CD14-positive monocyte (primary cell): ENCODE measurements around the gene PSEN2. TPM values are rescaled to one million over a fixed set of nuclear protein-coding genes. Genes with fewer than 3 reads are reported as not detected.

ENCODE experiments used
- DNase-seq, 3 donors: peaks; one replicate each; pipeline ENCODE4 v3.0.0-alpha.2; 2011 to 2022
- H2AFZ ChIP-seq: 2 replicates; pipeline ENCODE4 v1.6.0; 2012; ENCODE audit warnings: mild to moderate bottlenecking, low read depth, low read length, inconsistent platforms; ENCODE audit not compliant: insufficient read depth, poor library complexity, severe bottlenecking
- H3K27ac ChIP-seq, 2 donors: 1 replicate in 1 of 2; 2 replicates in 1 of 2; pipeline ENCODE4 v1.5.1; 2012 to 2013; ENCODE audit warnings: low read length in 2 of 2, control low read depth in 1 of 2, inconsistent platforms in 1 of 2, low read depth in 1 of 2, mild to moderate bottlenecking in 1 of 2
- H3K27me3 ChIP-seq, 2 donors: one replicate each; pipeline versions ENCODE4 v1.6.0 to v1.6.1; 2011 to 2013; ENCODE audit warnings: low read length in 2 of 2; ENCODE audit not compliant: control insufficient read depth in 2 of 2, insufficient read depth in 2 of 2
- H3K36me3 ChIP-seq, 2 donors: replicated peaks in 1 of 2; 1 replicate in 1 of 2; 2 replicates in 1 of 2; pipeline versions ENCODE4 v1.5.1 to v1.6.1; 2012 to 2013; ENCODE audit warnings: low read length in 2 of 2, control low read depth in 1 of 2, inconsistent platforms in 1 of 2, mild to moderate bottlenecking in 1 of 2; ENCODE audit not compliant: insufficient read depth in 2 of 2, control insufficient read depth in 1 of 2
- H3K4me1 ChIP-seq, 2 donors: 1 replicate in 1 of 2; 2 replicates in 1 of 2; pipeline versions ENCODE4 v1.5.1 to v1.6.1; 2012 to 2013; ENCODE audit warnings: low read length in 2 of 2, control low read depth in 1 of 2, inconsistent platforms in 1 of 2, mild to moderate bottlenecking in 1 of 2, moderate library complexity in 1 of 2; ENCODE audit not compliant: insufficient read depth in 2 of 2, control insufficient read depth in 1 of 2
- H3K4me2 ChIP-seq: replicated peaks from 2 replicates; pipeline ENCODE3; 2012; ENCODE audit warnings: low read length, moderate library complexity, mild to moderate bottlenecking; ENCODE audit not compliant: poor library complexity, severe bottlenecking; ENCODE audit errors: extremely low read depth
- H3K4me3 ChIP-seq, 3 experiments: fragments of 200-600 bp in 1 of 3; sonication (generic) in 1 of 3; replicated peaks in 1 of 3; 1 replicate in 2 of 3; 2 replicates in 1 of 3; pipeline ENCODE4 v1.5.1; 2011 to 2013; ENCODE audit warnings: low read length in 3 of 3, mild to moderate bottlenecking in 3 of 3, control low read depth in 2 of 3, low read depth in 2 of 3, inconsistent platforms in 1 of 3, moderate library complexity in 1 of 3
- H3K79me2 ChIP-seq: 2 replicates; pipeline ENCODE4 v1.6.0; 2012; ENCODE audit warnings: mild to moderate bottlenecking, control low read depth, inconsistent platforms, low read length, moderate library complexity; ENCODE audit not compliant: insufficient read depth
- H3K9ac ChIP-seq: 2 replicates; pipeline ENCODE4 v1.6.0; 2017; ENCODE audit warnings: low read length, mild to moderate bottlenecking; ENCODE audit not compliant: insufficient read depth, poor library complexity, severe bottlenecking
- H3K9me3 ChIP-seq, 2 donors: replicated peaks in 1 of 2; 1 replicate in 1 of 2; 2 replicates in 1 of 2; pipeline versions ENCODE4 v1.5.1 to v1.6.1; 2012 to 2013; ENCODE audit warnings: low read length in 2 of 2, control low read depth in 1 of 2; ENCODE audit not compliant: control insufficient read depth in 1 of 2, insufficient read depth in 1 of 2
- H4K20me1 ChIP-seq: 2 replicates; pipeline ENCODE4 v1.6.0; 2012; ENCODE audit warnings: mild to moderate bottlenecking, low read length, control low read depth, moderate library complexity; ENCODE audit not compliant: insufficient read depth
- H3K27ac Mint-ChIP-seq, 7 donors: one replicate each; pipeline ENCODE4 v1.8.0; 2020; ENCODE audit warnings: mild to moderate bottlenecking in 7 of 7, mixed read lengths in 7 of 7, moderate library complexity in 6 of 7, inconsistent platforms in 2 of 7
- H3K27me3 Mint-ChIP-seq, 3 donors: one replicate each; pipeline ENCODE4 v1.8.0; 2021 to 2022; ENCODE audit warnings: low read depth in 3 of 3, mild to moderate bottlenecking in 3 of 3, mixed read lengths in 3 of 3, moderate library complexity in 3 of 3, inconsistent platforms in 1 of 3
- H3K36me3 Mint-ChIP-seq, 2 donors: one replicate each; pipeline ENCODE4 v1.8.0; 2020; ENCODE audit warnings: mixed read lengths in 2 of 2, inconsistent platforms in 1 of 2, mild to moderate bottlenecking in 1 of 2
- H3K4me1 Mint-ChIP-seq: one replicate; pipeline ENCODE4 v1.8.0; 2020; ENCODE audit warnings: mild to moderate bottlenecking, mixed read lengths
- H3K4me3 Mint-ChIP-seq, 2 donors: one replicate each; pipeline ENCODE4 v1.8.0; 2020; ENCODE audit warnings: mild to moderate bottlenecking in 2 of 2, mixed read lengths in 2 of 2, moderate library complexity in 1 of 2
- H3K9me3 Mint-ChIP-seq, 7 donors: one replicate each; pipeline ENCODE4 v1.8.0; 2020 to 2022; ENCODE audit warnings: mixed read lengths in 7 of 7, mild to moderate bottlenecking in 6 of 7, moderate library complexity in 6 of 7, inconsistent platforms in 2 of 7
- CTCF ChIP-seq: fragments of 200-600 bp; IDR thresholded peaks from one replicate; pipeline ENCODE4 v1.8.0; 2022; ENCODE audit warnings: antibody characterized with exemption, mild to moderate bottlenecking
- WGBS: methylation state at CpG from one replicate; pipeline ENCODE4 v1.1.5; 2013; ENCODE audit warnings: missing lambda C conversion rate; ENCODE audit not compliant: insufficient coverage; 5-methylcytosine and 5-hydroxymethylcytosine counted together
- intact Hi-C, 2 donors: fragments of 100-400 bp; cut with micrococcal nuclease; formaldehyde crosslinking; loops; one replicate each; pipeline versions ENCODE4 v1.15.0 to v1.15.1; 2023
- polyA plus RNA-seq, 3 donors: library from polyadenylated mRNA; depleted of rRNA in 1 of 3; unstranded in 2 of 3; stranded (reverse) in 1 of 3; fragments of 300-500 nt in 2 of 3; fragments of >200 nt in 1 of 3; fragmentation: Illumina TruSeq in 2 of 3; gene quantifications; 1 replicate in 2 of 3; 2 replicates in 1 of 3; pipeline ENCODE4 v1.2.3, GENCODE V29; 2012 to 2021

Gene PSEN2
- polyA plus RNA-seq, 3 donors = 8.9 to 11.8 (median 11.4) TPM

- no peaks in the 10 kb centered on the region for H4K20me1 ChIP-seq
- DNase-seq = no peak
- no peak overlapping the region for H3K27ac ChIP-seq
These were observed 7.5 kb upstream of the PSEN2 start for GRCh38 chr1:226862890-226863289.

GRCh38 chr1:226863446-226863845 lies 7.0 kb upstream of the PSEN2 start:
- Histone ChIP-seq H3K36me3 (no peaks in the 10 kb centered on the region), H3K27ac (no peak overlapping the region), H3K4me3 (no peak overlapping the region), H3K9me3 (no peaks in the 10 kb centered on the region), H3K9ac (no peak overlapping the region), H3K27me3 (no peaks in the 10 kb centered on the region), H4K20me1 (no peaks in the 10 kb centered on the region), H3K4me1 (no peaks in the 10 kb centered on the region), H3K79me2 (no peaks in the 10 kb centered on the region), H2AFZ (no peak overlapping the region), H3K4me2 (no peak overlapping the region)
- Mint-ChIP-seq H3K27me3 (peaks cover 4 to 18% (median 6%) of the 10 kb centered on the region in 3 donors), H3K4me3 (no peak overlapping the region), H3K9me3 (no peaks in the 10 kb centered on the region), H3K27ac (no peak overlapping the region), H3K36me3 (no peaks in the 10 kb centered on the region), H3K4me1 (no peaks in the 10 kb centered on the region)
- 17% methylated on average over 2 of the region's 5 CpGs for WGBS
- no peak for DNase-seq
- intact Hi-C loops = no loop called here
- no peak for TF ChIP-seq CTCF

More at GRCh38 chr1:226862890-226863289, 7.5 kb upstream of the PSEN2 start:
- Histone ChIP-seq H3K79me2 (no peaks in the 10 kb centered on the region), H3K4me2 (no peak overlapping the region), H3K27me3 (no peaks in the 10 kb centered on the region), H3K4me3 (no peak overlapping the region), H3K36me3 (no peaks in the 10 kb centered on the region), H3K4me1 (no peaks in the 10 kb centered on the region), H2AFZ (no peak overlapping the region), H3K9ac (no peak overlapping the region), H3K9me3 (no peaks in the 10 kb centered on the region)
- intact Hi-C loops = no loop called here
- H3K27me3 Mint-ChIP-seq = peaks cover 3 to 16% (median 6%) of the 10 kb centered on the region in 3 donors
- H3K4me1 Mint-ChIP-seq = no peaks in the 10 kb centered on the region
- H3K9me3 Mint-ChIP-seq = no peaks in the 10 kb centered on the region
- H3K4me3 Mint-ChIP-seq = no peak overlapping the region
- no peak overlapping the region for H3K27ac Mint-ChIP-seq
- TF ChIP-seq CTCF = no peak
- H3K36me3 Mint-ChIP-seq = no peaks in the 10 kb centered on the region
